Measurements from ENCODE around the gene ZBTB38. TPM values are rescaled to one million over a fixed set of nuclear protein-coding genes. Genes with fewer than 3 reads are reported as not detected.

ZBTB38 gene
- total and polyA plus RNA-seq, 2 donors (not counting 3 experiments of a cell fraction or from before 2014, with no cell fraction given) = 31.1 to 85.2 TPM

DNA sequence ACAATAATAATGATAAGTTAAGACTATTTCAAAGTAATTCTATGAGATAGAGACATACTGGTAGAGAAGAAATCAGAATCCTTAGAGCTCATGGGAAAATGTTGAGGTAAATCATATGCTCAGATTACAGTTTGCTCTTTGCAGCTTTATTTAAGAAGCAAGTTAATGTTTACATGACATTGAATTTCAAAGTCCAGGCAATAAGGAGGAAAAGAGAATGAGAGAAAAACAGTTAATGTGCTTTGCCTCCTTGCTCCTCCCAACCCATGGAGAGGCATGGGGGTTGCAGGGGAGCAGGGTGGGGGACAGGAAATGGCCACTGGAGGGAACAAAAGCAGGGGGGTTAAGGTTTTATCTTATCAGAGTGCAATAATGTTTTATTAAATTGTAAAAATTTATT, 42.2 kb upstream of the ZBTB38 start:
- DNase-seq (ENCODE audit: low read depth, low spot score) = no peak
- Histone ChIP-seq H3K4me2 (ENCODE audit: insufficient read depth, low read length) (peak overlapping the region; percentile 24), H3K4me1 (ENCODE audit: control insufficient read depth, extremely low read depth, insufficient read depth, low read length) (peaks cover 22% of the 10 kb centered on the region), H3K27ac (ENCODE audit: insufficient read depth, low read depth, low read length) (no peak overlapping the region), H3K27me3 (ENCODE audit: control insufficient read depth in 2 of 2, insufficient read depth in 2 of 2, low read length in 2 of 2) (no peaks in the 10 kb centered on the region), H3K9ac (replicated peaks; ENCODE audit: extremely low read depth, insufficient read depth, low read length) (no peak overlapping the region), H3K79me2 (ENCODE audit: control insufficient read depth, insufficient read depth, low read length) (no peaks in the 10 kb centered on the region), H3K4me3 (replicated peaks in 1 of 3; ENCODE audit: insufficient read depth in 1 of 3, low read depth in 1 of 3, low read length in 3 of 3) (no peak overlapping the region), H4K20me1 (replicated peaks; ENCODE audit: control insufficient read depth, extremely low read depth, insufficient read depth, low read length) (no peaks in the 10 kb centered on the region), H3K9me3 (replicated peaks; ENCODE audit: control insufficient read depth, insufficient read depth, low read length) (no peaks in the 10 kb centered on the region), H2AFZ (ENCODE audit: low read depth, low read length) (no peak overlapping the region), H3K36me3 (ENCODE audit: control insufficient read depth in 2 of 2, extremely low read depth in 1 of 2, insufficient read depth in 2 of 2, low read length in 2 of 2) (no peaks in the 10 kb centered on the region), H3K9me1 (replicated peaks; ENCODE audit: control insufficient read depth, extremely low read depth, insufficient read depth, low read length) (no peaks in the 10 kb centered on the region)
- BruUV-seq (replicated peaks) = no TSS peak
- intact Hi-C loops (cut with micrococcal nuclease) (no loop called here), dilution Hi-C loops (cut with MboI; ENCODE audit: extremely low pct_ligation_motif_present, low sequenced_read_pairs) (no loop called here)
- no peak for TF ChIP-seq MAX (IDR thresholded peaks at IDR 0.05; ENCODE audit: insufficient read depth, insufficient read length)
- no peak for FAIRE-seq
- POLR2A ChIA-PET = no interaction called here
- CTCF ChIA-PET = interaction anchor here (0.7 to 2.8 kb wide), 3 partner anchors 11 to 129 kb away, joined by 3 to 9 read pairs (median 4); no protein-coding TSS in a partner anchor

DNA sequence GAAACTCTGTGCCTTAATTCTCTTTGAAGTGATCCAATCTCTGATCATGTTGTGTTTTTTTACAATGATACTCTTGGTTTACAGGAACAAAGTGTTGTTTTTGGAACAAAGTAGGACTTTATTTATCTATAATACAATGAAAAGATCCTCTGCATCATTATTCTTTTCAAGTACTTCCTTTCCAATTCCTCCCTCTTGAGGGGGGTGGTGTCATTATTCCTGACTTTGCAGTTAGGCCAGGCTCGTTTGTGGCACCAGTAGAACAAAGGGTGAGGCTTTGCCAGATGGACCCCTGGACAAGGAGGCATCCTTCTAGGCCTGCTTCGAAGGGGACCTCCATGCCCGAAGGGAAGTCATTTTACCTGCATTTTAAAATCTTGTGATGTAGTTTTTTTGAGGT, 41.7 kb upstream of the ZBTB38 start:
- dilution Hi-C loops (cut with MboI; ENCODE audit: extremely low pct_ligation_motif_present, low sequenced_read_pairs) = no loop called here
- peak overlapping the region; percentile 24 for H3K4me2 ChIP-seq (ENCODE audit: insufficient read depth, low read length)
- H3K36me3 ChIP-seq (ENCODE audit: control insufficient read depth in 2 of 2, extremely low read depth in 1 of 2, insufficient read depth in 2 of 2, low read length in 2 of 2) = no peaks in the 10 kb centered on the region
- CTCF ChIA-PET = interaction anchor here (1.0 to 2.8 kb wide), 3 partner anchors 15 to 237 kb away, joined by 3 to 9 read pairs (median 3); no protein-coding TSS in a partner anchor
- no peaks in the 10 kb centered on the region for H3K9me3 ChIP-seq (replicated peaks; ENCODE audit: control insufficient read depth, insufficient read depth, low read length)
- no peak overlapping the region for H2AFZ ChIP-seq (ENCODE audit: low read depth, low read length)
- FAIRE-seq (no peak), DNase-seq (ENCODE audit: low read depth, low spot score) (no peak)
- BruUV-seq (replicated peaks) = no TSS peak
- no peaks in the 10 kb centered on the region for H4K20me1 ChIP-seq (replicated peaks; ENCODE audit: control insufficient read depth, extremely low read depth, insufficient read depth, low read length)
- no peaks in the 10 kb centered on the region for H3K9me1 ChIP-seq (replicated peaks; ENCODE audit: control insufficient read depth, extremely low read depth, insufficient read depth, low read length)
- POLR2A ChIA-PET = no interaction called here
- no peak overlapping the region for H3K4me3 ChIP-seq (replicated peaks in 1 of 3; ENCODE audit: insufficient read depth in 1 of 3, low read depth in 1 of 3, low read length in 3 of 3)
- no peaks in the 10 kb centered on the region for H3K27me3 ChIP-seq (ENCODE audit: control insufficient read depth in 2 of 2, insufficient read depth in 2 of 2, low read length in 2 of 2)
- intact Hi-C loops (cut with micrococcal nuclease) = no loop called here
- TF ChIP-seq MAX (IDR thresholded peaks at IDR 0.05; ENCODE audit: insufficient read depth, insufficient read length) (no peak), FOS (IDR thresholded peaks at IDR 0.05; ENCODE audit: borderline replicate concordance, insufficient read depth, low read length) (no peak), POLR2AphosphoS5 (IDR thresholded peaks at IDR 0.05; ENCODE audit: insufficient read depth, low read depth, low read length) (no peak), GATA2 (IDR thresholded peaks at IDR 0.05; ENCODE audit: insufficient read depth, insufficient read length, low read depth, low read length) (peak; percentile 31), JUN (IDR thresholded peaks at IDR 0.05; ENCODE audit: borderline replicate concordance, insufficient read depth, insufficient read length, low read depth) (no peak), EZH2 (IDR thresholded peaks at IDR 0.05; ENCODE audit: borderline replicate concordance, low read depth, low read length, severe bottlenecking) (no peak)
- no peak overlapping the region for H3K27ac ChIP-seq (ENCODE audit: insufficient read depth, low read depth, low read length)
- no peaks in the 10 kb centered on the region for H3K79me2 ChIP-seq (ENCODE audit: control insufficient read depth, insufficient read depth, low read length)
- no peak overlapping the region for H3K9ac ChIP-seq (replicated peaks; ENCODE audit: extremely low read depth, insufficient read depth, low read length)
- peaks cover 21% of the 10 kb centered on the region for H3K4me1 ChIP-seq (ENCODE audit: control insufficient read depth, extremely low read depth, insufficient read depth, low read length)

Measured in endothelial cell of umbilical vein (primary cell).